HG03196 (cell line): ENCODE data around the gene HSPA4.
"Not testable (repeated sequence)": the region's sequence is repeated elsewhere in the genome, so short reads cannot be mapped to it uniquely, and the experiment has no call there.

ENCODE experiments used
- ATAC-seq: cut with Tn5 transposase; IDR thresholded peaks from one replicate; pipeline ENCODE4 v1.9.1; 2021; ENCODE audit not compliant: unreplicated experiment

HSPA4 gene

GRCh38 chr5:133049726-133050048 lies 2.1 kb upstream of the HSPA4 start:
- no peak for ATAC-seq

- ATAC-seq, result no peak
These were observed 1.3 kb upstream of the HSPA4 start for GRCh38 chr5:133050521-133050920.

- ATAC-seq, result no peak
These were observed 712 bp upstream of the HSPA4 start for GRCh38 chr5:133051061-133051541.

DNA sequence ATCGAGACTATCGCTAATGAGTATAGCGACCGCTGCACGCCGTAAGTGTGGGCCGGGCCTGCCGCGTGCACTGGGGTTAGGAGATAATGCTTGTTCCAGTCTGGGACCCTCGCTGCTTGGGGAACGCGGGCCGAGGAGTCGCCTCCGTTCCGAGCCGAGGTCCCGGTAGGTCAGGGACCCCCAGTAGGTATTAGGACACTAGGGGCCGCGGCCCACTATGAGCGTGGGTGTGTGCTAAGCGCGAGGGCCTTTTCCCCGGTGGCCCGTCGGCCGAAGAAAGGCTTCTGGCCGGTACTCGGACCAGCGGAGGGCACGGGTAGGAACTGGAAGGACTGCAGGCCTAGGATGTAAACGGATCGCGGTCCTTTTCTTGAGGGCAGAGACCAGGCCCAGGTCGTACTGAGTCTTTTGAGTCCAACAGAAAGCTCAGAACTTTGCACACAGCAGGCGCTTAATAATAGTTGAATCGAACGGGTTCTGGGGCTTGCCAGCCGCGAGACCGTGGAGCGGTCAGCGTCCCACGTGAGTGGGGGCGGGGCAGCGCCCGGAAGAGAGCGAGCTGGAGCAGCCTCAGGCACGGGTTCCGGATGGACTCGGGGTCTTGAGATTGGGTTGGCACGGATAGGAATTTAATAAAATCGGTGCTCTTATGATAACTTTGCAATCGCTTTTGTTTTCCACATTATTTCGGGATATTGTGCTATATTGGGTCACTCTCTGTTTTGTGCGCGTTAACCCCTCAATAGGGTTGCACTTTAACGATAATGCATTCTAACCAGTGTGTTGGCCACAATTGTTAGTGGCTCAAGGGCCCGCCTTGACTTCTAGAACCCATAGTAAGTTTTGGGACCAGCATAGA lies 733 bp downstream of the HSPA4 start:
- peak; percentile 42 for ATAC-seq

DNA sequence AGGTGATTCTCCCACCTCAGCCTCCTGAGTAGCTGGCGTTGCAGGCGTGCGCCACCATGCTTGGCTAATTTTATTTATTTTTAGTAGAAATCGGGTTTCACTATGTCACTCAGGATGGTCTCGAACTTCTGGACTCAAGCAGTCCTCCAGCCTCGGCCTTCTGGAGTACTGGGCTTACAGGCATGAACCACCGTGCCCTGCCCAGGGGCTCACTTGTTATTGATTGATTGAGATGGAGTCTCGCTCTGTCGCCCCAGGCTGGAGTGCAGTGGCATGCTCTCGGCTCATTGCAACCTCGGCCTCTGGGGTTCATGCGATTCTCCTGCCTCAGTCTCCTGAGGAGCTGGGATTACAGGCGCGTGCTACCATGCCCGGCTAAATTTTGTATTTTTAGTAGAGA lies 1.6 kb downstream of the HSPA4 start:
- no peak for ATAC-seq

GRCh38 chr5:133054697-133055471 lies 3.1 kb downstream of the HSPA4 start:
- ATAC-seq, result no peak

DNA sequence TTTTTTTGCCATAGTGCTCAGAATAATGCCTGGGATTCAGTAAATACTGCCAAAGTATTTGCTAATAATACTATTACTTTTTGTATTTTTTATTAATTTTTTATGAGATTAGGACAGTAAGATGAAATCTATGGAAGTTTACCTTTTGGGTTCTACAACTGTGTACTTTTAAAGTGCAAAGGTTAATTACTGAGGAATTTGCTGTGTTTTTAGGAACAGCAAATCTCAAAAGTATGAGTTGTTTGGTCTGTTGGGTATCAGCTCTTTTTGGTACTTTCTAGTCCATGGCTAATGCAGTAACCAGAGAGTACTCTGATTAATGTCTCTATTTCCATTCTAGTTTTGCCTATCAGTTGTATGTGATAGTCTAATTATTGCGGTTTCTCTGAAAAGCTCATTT lies 5.1 kb downstream of the HSPA4 start:
- no peak for ATAC-seq

DNA sequence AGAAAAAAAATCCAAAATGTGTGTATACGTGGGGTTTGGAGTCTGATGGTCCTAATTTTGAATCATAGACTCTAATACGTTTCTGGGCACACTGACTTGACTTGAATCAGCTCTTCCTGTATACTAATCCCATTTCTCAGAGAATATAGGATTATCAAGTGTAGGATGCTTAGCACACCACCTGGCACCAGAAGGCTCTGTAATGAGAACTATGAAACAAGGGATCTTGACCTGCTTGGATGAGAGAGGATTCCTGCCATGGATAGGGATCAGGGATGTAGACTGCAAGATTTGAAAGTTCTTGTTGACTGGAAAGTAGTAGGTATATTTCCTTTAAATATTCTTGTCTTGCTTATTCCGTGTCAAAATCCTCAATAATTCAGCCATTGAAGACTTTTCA lies 7.8 kb downstream of the HSPA4 start:
- no peak for ATAC-seq

GRCh38 chr5:133062276-133062675 lies 10.5 kb downstream of the HSPA4 start:
- no peak for ATAC-seq

DNA sequence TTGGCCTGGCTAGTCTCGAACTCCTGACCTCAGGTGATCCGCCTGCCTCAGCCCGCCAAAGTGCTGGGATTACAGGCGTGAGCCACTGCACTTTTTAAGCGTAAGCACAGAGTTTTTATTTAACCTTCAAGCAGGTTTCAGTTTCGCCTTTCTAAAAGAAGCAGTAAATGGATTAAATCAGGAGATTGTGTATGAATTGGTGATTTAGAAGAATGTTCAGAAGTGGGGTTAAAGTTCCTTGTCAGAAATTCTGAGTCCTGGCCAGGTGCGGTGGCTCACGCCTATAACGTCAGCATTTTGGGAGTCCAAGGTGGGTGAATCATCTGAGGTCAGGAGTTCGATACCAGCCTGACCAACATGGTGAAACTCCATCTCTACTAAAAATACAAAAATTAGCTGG lies 12.2 kb downstream of the HSPA4 start:
- no peak for ATAC-seq

DNA sequence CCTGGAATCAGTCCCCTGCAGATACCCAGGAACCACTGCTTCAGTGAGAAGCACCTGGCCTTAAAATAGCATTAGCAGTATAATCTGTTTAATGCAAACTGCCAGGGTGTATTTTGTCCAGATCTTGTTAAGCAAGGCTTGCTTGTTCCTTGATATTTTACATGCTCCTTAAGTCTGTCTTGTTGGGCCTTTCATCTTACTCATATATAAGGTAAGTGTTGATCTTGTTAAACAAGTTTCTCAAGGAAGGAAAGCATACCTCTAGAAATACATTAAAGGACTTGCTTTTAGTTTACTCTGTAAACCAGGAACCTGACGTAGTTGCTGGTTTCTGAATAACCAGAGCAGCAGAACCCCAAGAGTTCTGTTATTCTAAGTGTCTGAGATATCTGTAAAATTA lies 13.7 kb downstream of the HSPA4 start:
- ATAC-seq, result no peak

DNA sequence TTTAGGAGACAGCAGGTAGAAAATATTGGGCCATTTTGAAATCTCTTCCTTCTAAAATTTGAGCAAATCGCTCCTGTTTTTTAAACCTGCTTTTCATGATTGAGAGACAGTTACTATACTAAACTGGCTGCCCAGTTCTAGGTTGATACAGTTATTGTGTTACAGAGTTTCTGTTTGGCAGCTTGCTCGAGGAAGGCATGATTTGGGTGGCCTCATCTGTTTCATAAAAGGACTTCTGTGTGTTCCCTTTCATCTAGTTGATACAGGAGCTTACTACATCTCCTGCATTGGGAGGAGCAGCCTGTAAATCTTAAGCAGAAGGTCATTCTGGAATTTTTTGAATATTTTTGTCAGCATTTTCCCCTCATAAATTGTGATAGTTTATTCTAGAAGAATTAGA lies 14.2 kb downstream of the HSPA4 start:
- no peak for ATAC-seq

DNA sequence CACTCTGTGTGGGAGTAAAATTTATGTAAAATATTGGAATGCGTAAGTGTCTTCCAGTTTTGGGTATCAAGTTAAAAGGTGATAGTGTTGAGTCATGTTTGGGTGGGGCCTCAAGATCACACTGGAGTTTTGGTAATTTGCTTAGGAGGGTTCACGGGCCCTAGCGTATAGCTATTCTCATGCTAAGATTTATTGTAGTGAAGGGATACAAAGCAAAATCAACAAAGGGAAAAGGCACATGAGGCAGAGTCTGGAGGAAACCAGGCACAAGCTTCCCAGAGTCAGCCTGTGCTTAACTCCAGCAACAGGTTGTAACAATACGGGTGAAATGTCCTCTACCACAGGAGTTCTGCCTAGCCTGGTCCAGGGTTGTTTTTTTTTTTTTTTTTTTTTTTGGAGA lies 20.2 kb downstream of the HSPA4 start:
- no peak for ATAC-seq

GRCh38 chr5:133075572-133076536 lies 24.0 kb downstream of the HSPA4 start:
- no peak for ATAC-seq

- ATAC-seq, result no peak
These were observed 27.2 kb downstream of the HSPA4 start for GRCh38 chr5:133079048-133079447.

DNA sequence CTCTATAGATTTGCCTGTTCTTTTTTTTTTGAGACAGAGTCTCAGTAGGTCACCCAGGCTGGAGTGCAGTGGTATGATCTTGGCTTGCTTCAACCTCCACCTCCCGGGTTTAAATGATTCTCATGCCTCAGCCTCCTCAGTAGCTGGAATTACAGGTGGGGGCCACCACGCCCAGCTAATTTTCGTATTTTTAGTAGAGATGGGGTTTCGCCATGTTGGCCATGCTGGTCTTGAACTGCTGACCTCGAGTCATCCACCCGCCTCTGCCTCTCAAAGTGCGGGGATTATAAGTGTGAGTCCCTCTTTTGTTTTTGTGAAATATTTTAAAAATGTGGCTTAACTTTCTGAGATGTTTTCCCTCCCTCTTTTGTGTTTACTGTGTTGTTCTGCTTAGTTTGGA lies 29.2 kb downstream of the HSPA4 start:
- ATAC-seq, result no peak

GRCh38 chr5:133081703-133082102 lies 29.9 kb downstream of the HSPA4 start:
- no peak for ATAC-seq

DNA sequence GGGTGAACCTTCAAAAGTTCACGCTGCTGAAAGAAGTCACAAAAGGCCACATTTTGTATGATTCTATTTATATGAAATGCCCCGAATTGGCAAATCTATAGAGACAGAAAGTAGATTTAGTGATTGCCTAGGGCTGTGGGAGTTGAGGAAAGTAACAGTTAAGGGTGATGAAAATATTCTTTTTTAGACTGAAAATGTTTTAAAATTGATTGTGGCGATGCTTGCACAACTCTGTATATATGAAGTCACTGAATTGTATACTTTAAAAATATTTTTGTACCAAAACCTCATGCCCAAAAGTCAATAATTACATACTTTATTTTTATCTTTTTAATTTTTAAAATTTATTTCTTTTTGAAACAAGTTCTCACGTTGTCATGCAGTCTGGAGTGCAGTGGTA lies 30.3 kb downstream of the HSPA4 start:
- no peak for ATAC-seq

DNA sequence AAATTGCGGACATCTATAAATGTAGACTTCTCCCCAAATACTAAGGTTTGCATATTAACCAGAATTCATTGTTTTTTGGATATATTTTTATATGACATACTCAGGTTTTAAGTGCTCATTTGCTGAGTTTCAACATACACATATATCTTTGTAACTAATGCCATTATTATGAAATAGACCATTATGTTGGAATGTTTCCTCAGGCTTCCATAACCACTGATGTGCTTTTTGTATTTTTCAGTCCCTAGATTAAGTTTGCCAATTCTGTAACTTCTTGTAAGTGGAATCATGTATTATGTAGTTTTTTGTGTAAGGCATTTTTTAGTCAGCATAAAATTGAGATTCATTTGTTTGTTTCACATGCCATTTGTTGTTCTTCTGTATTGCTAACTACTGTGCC lies 32.1 kb downstream of the HSPA4 start:
- no peak for ATAC-seq

GRCh38 chr5:133085171-133085570 lies 33.4 kb downstream of the HSPA4 start:
- ATAC-seq, result not testable (repeated sequence)

DNA sequence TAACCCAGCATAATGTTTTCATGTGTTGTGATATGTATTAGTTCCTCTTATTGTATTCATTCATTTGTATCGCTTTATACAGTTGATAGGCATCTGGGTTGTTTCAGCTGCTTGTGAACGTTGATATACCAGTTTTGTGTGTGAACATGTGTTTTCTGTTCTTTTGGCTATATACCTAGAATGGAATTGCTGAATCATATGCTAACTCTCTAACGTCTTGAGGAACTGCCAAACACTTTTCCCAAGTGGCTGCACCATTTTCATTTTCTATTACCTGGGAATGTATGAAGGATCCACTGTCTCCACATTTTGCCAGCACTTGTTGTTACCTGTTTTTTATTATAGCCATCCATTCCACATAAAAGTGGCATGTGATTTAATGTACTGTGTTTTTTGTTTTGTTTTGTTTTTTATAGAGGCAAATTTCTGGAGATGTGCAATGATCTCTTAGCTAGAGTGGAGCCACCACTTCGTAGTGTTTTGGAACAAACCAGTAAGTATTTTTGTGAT lies 34.6 kb downstream of the HSPA4 start:
- ATAC-seq, result no peak
